LNCAP (cell line): Measurements from ENCODE around the gene KPNA3.

Experiments
- CTCF ChIP-seq: fragments of 450-650 bp; IDR thresholded peaks from 2 replicates; pipeline ENCODE4 v1.5.1; 2017; ENCODE audit warnings: mild to moderate bottlenecking

The KPNA3 gene

DNA sequence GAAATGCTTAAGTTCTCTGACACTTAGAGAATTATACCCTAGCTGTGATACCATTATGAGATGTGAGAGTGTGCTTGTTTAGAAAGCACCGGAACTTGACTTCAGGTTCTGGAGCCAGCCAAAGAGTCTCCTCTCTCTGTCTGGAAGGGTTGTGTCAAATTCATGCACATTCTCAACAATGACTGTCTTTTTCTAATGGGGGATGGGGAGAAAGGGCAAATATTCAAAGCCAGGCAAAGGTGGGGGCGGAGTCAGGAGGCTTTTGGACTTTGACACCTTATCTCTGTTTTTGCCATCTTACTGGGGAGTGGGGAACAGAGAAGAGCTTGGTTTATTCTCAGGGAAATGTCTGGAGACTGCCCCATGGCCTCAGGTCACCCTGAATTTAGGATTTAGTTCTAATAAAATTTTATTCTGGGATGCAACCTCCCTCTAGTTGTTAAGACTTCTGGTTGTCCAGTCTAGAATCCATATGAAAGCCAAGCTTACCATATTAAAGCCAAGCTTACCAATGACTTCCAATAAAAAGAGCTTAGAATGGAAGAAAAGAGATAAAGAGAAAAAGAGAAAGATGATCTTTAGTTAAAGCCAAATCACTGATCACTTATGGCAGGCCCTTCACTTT lies 28.2 kb upstream of the KPNA3 start:
- TF ChIP-seq CTCF, result no peak

DNA sequence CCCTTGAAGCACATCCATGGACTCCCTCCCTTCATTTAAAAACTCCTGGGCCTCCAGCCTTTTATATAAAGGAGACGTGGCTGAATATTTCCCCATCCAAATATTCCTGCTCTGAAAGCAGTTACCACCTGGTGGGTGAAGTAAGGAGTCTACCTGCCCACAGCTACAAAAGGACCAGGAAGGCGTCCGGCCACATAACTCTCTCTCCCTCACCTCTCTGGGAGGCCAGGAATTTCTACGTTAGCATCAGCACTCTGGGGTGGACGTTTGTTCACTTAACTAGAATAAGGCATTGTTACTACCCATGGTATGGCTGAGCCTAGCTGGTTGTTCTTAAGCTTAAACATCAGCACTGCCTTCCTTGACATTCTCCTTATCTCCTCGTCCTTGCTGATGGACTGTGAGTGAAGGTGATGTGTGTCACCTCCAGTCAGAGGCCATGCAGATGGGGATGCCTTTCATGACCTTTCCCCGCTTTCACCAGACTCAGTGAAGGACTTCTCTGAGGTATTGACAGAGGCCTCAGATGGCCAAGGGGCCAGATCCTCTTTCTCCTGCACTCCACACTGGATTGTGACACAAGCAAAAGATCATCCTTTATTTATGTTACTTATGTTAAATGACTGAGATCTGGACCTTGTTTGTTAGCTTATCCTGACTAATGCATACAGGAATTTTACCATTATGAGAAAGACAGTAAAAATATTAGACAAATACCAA lies 22.2 kb upstream of the KPNA3 start:
- TF ChIP-seq CTCF, result no peak

- no peak for TF ChIP-seq CTCF
Observed at GRCh38 chr13:49812812-49813211, 20.3 kb upstream of the KPNA3 start.

DNA sequence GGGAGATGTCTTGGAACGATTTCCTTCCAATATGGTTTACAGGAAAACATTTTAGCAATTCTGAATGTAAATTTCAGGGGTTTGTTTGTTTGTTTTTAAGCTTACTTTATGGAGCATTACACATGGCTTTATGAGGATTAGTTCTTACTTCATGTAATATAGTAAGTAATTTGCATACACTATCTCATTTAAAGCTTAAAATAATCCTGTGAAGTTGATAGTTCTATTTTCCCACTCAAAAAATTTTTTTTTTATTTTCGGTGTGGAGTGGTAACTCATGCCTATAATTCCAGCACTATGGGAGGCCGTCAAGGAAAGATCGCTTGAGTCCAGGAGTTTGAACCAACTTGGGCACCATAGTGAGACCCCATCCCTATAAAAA lies 19.0 kb upstream of the KPNA3 start:
- TF ChIP-seq CTCF, result no peak

- no peak for TF ChIP-seq CTCF
Observed at GRCh38 chr13:49810567-49811526, 18.4 kb upstream of the KPNA3 start.

- no peak for TF ChIP-seq CTCF
Observed at GRCh38 chr13:49807681-49808080, 15.2 kb upstream of the KPNA3 start.

DNA sequence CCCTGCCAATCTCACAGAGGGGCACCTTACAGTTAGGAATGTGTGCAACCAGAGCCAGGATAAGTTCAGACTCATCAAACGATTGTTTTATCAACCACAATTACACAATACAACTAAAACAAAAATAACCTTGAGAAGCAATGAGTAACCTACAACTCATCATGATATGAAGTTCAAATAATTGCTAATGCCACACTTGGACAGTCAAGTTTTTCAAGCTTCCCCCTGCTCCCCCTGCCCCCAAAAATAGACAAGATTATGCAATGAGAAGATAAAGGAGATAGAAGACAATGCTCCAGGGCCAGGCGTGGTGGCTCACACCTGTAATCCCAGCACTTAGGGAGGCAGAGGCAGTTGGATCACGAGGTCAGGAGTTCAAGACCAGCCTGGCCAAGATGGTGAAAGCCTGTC lies 13.6 kb upstream of the KPNA3 start:
- TF ChIP-seq CTCF, result no peak
